Embryonic facial prominence (tissue), 1 donor: ENCODE results near the gene TOMM7.
"Not testable (repeated sequence)": the region's sequence is repeated elsewhere in the genome, so short reads cannot be mapped to it uniquely, and the experiment has no call there.

Experiments used
- DNase-seq: peaks from one replicate; pipeline ENCODE4 v3.0.0-alpha.2; 2016; ENCODE audit errors: extremely low spot score

Gene TOMM7

DNA sequence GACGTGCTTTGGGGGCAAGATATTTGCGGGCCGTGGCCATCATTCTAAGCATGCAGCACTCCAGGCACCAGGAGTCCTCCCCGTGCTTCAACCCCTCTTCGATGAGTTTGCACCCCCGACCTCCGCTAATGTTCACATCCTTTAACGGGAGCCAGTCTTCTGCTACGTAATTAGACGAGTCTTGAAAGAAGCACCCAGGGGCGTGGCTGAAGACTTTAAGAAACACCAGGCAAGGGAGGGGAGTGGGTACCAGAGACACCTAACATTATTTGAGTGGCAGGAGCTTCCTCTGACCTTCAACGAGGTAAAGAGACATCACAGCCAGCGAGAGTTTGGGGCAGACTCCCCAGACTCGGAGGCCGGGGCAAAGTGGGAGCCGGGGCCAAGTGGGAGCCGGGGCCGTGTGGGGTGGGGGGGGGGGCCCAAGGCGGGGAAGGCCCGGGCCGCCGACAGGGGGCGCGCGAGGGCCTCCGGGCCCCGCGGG is 31.1 kb upstream of the TOMM7 start:
- DNase-seq, result no peak

DNA sequence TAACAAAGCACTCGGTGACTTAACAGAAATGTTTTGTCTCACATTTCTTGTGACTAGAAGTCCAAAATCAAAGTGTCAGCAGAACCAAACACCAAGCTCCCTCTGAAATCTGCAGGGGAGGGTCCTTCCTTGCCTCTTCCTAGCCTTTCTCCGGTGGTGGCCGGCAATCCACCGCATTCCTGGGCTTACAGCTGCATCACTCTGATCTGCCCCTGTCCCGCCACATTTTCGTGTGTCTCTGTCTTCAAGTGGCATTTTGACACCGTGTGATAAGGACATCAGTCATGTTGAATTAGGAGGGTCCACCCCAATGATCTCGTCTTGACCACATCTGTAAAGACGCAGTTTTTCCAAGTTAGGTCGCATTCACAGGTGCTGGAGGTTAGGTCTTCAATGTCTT is 30.5 kb upstream of the TOMM7 start:
- DNase-seq, result no peak

DNA sequence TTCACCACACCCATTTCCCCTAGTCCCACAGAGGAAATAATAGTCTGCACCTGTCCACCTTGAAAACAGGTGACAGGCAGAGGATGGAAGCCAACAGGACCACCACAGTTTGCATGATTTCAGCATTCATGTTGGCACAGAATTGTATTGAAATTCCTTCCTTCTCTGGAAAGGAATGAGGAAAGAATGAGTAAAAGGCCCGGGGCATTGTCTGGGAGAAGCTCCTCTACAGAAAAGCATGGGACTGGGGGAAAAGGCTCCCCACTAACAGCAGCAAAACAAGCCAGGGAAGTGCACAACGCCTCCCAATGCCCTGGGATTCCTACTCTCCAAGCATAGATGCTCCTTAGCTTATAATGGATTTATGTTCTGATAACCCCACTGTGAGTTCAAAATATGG is 28.5 kb upstream of the TOMM7 start:
- no peak for DNase-seq

DNA sequence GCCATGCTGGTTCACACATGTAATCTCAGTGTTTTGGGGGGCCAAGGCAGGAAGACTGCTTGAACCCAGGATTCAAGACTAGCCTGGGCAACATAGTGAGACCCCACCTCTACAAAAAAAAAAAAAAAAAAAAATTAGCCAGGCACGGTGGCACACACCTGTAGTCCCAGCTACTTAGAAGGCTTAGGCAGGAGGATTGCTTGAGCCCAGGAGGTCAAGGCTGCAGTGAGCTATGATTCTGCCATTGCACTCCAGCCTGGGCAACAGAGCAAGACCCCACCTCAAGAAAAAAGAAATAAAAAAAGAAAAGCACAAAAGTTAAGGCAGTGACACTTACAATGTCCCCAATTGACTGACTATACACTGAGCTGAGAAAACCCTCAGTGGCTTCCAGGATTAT is 27.7 kb upstream of the TOMM7 start:
- DNase-seq, result not testable (repeated sequence)

DNA sequence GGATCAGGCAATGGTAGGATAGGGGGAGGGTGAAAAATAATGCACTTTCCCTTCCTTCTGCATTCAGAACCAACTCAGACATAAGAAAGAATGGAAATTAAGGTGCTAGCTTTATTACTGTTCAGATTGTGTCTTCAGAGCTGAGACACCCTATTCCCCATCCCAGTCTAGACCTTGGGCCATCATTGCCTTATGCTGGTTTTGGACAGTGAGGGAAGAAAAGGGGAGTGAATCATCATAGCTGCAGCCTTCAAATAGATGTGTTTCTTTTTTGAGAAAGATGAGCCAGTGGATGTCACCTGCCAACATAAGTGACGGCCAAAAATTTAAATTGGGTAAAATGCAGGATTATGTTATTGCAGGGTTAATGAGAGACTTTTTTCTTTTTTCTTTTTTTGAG is 27.0 kb upstream of the TOMM7 start:
- DNase-seq, result no peak

DNA sequence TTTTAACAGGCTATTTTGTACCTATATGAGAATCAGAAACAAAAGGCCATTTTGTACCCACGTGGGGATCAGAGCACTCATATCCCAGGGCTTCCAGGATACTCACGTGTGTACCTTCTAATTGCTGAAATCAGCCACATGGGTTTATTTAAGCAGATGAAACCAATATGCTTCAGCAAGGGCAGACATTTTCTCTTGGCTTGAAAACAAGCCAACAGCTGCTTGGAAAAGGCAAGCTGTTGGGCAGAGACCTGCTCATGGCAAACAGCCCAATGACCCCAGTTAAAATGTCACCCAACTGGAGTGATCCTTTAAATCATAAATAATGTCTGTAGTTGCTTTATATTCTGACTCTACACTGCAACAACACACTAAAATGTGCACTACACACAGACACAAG is 26.5 kb upstream of the TOMM7 start:
- DNase-seq, result no peak

DNA sequence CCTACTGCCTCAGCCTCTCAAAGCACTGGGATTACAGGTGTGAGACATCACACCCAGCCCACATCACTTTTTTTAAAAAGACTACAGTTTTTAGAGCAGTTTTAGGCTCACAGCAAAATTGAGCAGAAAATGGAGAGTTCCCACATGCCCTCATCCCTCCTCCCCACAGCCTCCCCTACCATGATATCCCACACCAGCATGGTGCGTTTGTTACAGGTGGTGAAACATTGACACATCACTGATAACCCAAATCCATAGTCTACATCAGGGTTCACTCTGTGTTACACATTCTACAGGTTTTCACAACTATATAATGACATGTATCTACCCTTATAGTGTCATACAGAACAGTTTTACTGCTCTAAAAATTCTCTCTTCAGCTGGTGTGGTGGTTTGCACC is 24.3 kb upstream of the TOMM7 start:
- DNase-seq, result no peak

DNA sequence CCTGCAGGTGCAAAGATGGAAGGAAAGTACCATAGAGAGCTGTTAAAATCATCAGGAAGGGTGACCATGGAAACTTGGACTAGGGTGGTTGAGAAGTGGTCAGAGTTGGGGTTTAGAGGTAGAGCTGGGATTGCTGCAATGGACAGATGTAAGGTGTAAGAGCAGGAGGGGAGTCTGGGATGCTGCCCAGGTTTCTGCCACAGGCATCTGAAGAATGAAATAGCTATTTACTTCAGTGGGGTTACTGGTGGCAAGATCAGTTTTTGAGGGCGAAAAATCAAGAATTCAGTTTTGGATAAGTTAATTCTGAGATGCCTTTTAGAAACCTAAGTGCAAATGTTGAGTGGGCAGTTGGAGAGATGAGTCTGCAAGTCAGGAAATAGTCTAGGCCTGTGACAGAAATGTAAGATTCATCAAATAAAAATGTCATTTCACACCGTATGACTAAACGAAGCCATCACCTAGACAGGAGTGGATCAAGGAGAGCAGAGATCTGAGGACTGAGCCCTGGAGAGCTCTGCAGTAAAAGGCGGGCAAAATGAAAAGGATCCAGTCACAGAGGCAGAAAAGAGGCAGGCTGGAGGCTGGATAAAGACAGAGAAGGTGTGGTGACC is 22.7 kb upstream of the TOMM7 start:
- no peak for DNase-seq

DNA sequence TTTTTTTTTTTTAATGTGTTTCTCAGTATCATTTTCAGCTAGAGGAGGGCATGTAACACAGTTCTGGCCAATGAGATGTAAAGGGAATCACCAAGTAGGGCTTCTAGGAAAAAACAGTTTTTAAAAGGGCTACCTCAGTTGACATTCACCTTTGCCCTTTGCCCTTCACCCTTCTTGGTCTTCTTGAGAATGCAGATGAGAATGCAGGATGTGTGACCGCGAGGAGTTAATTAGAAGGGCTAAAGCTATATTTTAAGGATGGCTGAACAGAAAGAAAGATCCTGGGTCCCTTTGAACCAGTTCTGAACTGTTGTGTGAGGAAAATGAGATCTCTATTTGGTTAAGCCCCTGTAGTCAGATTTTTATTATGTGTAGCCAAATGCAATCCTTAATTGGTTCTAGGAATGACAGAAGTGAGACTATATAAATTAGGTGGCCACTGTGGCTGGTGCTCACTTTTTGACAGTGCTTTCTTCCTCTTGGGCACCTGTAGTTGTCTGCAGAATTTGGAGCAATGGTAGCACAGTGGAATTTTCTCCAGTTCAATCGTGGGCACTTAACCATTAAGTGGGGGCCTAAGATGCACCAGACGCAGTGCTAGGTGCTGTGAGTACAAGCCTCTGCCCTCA is 21.1 kb upstream of the TOMM7 start:
- DNase-seq, result no peak

DNA sequence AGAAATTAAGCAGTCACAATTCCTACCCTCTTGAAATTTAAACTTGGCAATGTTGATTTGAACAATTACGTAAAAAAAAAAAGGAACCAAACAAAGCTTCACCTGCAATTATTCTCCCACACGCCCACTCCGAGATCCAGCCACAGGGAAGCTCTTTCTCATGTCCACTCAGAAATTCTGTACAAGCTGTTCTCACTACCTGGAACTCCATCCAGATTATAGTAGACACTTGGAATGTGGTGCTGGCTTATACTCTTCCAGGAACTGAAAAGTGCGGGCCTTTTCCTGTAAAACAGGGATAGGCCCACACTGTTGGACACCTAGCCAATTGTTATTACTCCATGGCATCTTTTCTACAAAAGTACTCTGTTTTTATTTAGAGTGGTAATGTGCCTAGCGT is 20.3 kb upstream of the TOMM7 start:
- DNase-seq, result no peak

DNA sequence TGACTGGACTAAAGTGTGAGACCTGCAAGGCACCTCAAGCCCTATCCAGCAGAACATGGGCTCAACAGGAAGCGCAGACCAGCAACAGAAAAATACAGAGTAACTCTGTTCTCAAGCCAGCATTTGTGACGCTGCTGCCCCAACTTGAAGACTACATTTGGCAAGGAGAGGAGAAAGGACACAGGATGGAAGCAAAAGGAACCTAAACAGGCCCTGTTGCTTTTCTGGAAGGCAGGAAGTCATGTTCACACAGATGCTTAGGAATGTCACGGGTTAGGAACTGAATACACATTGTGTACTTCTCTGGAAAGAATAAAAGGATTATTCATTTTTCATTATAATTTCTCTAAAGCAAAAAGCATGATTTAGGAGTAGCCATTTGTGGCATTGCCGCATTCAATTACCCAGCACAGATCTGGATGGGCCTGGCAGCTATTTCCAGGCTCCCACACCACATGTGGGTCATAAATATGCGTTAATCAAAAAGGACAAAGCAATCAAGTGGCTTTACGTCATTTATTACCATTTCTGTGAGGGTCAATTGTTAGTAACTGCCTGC is 19.8 kb upstream of the TOMM7 start:
- peak; percentile 21 for DNase-seq

DNA sequence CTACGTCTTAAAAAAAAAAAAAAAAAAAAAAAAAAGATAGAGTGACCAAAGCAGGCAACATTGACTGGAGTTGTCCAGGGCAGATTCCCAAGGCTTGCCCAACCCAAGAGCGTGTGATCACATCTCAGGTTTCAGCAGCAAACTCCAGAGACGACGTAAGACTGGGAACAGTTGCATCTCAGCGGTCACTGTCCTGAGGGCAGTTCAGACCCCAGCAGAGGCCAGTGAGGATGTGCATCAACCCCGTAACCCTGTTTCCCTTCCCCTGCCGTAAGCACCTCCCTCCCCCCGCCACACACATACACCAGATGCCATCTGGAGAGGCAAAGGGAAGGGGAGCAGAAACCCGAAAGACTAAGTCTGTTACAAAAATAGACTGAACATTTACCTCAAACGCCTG is 19.3 kb upstream of the TOMM7 start:
- no peak for DNase-seq

DNA sequence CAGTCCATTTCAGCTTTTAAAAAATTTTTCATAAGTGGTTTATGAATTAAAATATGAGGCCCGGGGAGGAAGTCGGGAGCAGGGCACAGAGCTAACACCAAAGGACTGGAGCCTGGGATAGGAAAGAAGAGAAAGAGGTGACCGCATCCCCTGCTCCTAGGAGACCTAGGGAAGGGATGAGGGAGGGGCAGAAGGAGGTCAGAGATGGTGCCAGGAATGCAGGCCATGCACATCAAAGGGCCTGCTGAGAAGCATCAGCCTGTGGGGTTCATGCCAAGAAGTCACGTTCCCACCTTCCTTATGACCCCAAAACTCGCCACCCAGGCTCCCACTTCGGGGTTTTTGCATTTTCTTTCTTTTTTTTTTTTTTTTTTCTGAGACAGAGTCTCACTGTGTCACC is 14.7 kb upstream of the TOMM7 start:
- no peak for DNase-seq

DNA sequence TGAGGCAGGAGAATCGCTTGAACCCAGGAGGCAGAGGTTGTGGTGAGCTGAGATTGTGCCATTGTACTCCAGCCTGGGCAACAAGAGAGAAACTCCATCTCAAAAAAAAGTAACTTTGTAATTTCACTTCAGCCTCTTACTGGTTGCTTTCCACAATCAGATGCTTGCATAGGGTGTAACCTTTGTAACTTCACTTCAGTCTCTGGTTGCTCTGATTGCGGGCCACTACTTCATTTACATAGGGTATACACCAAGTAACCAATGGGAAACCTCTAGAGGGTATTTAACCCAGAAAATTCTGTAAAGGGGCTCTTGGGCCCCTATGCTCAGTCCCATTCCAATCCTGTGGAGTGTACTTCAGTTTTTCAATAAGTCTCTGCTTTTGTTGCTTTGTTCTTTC is 13.9 kb upstream of the TOMM7 start:
- DNase-seq, result not testable (repeated sequence)

DNA sequence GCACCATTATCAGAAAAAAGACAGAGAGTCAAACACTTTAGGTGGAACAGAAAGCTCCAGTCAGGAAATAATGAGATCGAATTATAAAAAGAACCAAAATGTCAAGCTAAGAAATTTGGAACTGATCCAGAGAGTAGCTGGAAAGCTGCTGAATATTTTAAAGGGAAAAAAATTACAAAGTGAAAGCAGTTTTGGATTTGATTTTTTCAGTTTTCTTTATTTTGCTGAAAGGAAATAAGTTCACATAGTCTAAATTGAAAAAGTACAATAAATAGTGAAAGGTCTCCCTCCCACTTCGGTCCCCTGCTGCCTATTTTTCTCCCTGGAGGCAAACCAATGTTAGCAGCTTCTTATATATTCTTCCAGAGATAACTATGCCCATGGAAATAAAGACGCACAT is 11.3 kb upstream of the TOMM7 start:
- DNase-seq, result no peak

DNA sequence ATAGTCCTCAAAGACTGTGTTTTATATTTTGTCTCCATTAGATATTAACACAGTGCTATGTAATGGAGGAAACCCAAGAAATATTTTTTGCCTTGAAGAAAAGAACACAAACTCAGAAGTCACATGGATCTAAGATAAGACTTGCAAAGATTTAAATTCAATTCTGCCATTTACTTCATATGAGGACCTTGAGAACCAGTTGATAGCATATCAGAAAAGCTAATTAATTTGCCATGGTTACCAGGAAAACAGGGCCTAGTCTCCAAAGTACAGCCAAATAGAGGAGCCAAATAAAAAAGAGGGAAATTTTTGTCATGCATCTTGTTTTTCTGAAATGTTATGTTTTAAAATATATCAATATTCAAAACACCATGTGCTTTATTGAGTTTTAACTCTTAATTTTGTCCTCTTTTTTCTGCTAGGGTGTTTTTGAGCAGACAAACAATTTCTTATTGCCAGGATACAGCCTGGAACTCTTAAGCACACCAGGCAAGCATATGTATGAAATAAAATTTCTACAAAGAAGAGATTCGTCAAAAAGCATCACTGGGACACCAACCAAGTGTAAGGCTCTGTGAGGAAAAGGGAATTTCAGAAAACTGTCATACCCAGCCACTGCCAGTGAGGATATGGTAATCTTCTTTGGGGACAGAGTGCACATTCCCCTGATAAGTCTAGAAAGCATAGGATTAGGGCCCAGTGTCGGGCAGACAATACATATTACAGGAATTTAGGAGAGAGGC is 10.6 kb upstream of the TOMM7 start:
- no peak for DNase-seq

DNA sequence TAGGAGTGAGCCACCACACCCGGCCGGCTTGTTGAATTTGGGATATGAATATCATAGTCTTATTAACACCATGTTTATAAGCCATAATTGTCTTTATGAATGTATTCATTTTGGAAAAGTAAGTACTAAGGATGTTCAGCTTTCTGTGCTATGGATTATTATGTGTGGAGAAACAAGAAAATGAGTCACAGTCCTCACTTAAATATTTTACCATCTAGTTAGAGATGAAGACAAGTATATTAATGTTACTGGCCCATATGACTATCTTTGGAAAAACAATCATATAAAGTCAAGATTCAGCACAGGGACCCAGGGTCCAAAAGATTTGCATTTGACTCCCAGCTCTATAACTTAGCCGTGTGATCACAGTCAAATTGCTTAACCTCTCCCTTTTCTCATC is 9.8 kb upstream of the TOMM7 start:
- no peak for DNase-seq

DNA sequence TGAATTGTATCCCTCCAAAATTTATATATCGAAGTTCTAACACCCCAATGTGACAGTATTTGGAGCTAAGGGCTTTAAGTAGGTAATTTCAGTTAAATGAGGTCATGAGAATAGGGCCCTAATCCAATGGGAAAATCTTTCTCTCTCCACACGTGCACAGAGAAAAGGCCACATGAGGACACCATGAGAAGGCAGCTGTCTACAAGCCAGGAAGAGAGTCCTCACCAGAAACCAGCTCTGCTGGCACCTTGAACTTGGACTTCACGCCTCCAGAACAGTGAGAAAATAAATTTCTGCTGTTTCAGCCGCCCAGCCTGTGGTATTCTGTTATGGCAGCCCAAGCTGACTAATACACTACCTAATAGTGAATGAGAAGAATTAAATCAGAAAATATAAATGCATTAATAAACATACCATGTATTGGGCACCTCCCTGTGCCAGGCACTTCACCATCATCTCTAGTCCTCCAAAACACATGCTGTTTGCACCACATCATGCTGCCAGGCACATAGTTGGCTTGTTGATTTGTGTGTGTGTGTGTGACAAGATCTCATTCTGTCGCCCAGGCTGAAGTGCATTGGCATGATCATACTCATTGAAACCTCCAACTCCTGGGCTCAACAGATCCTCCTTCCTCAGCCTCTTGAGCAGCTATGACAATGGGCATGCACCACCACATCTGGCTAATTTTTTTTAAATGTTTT is 9.1 kb upstream of the TOMM7 start:
- no peak for DNase-seq

DNA sequence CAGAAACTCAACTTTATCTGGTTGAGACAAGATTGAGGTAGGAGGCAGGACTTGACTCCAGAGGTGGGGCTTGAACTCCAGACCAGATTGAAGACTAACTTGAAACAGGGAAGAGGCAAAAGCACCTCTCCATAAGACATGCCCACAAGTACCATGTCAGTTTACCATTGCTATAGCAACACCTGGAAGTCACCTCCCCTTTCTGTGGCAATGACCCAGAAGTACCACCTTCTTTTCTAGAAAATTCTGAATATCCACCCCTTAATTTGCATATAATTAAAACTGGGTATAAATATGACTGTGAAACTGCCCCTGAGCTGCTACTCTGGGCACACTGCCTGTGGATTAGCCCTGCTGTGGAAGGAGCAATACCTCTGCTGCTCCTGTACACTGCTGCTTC is 4.9 kb upstream of the TOMM7 start:
- no peak for DNase-seq

DNA sequence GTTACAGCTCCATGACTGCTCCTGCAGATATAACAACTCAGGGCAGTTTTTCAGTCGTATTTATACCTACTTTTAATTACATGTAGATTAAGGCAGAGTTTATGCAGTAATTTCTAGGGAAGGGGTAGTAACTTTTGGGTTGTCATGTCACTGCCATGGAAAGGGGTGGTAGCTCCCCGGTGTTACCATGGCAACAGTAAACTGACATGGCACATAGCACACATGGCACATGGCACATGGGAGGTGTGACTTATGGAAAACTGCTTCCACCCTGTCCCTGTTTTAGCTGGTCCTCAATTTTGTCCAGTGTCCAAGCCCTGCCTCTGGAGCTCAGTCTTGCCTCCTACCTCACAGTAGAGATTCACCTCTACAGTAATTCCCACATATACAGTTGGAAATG is 3.9 kb upstream of the TOMM7 start:
- no peak for DNase-seq

DNA sequence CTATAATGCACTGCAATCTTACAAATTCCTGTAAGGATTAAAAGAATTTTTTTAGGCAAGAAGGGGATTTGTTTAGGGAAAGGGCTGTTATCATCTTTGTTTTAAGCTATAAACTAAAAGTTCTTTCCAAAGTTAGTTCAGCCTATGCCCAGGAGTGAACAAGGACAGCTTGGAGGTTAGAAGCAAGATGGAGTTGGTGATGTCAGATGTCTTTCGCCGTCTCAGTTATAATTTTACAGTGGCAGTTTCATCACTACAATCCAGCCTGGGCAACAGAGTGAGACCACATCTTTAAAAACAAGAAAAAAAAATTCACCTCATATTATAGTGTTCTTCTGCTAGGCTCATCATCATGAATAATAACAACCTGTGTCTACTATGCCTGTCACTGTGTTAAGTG is 2.1 kb upstream of the TOMM7 start:
- no peak for DNase-seq

DNA sequence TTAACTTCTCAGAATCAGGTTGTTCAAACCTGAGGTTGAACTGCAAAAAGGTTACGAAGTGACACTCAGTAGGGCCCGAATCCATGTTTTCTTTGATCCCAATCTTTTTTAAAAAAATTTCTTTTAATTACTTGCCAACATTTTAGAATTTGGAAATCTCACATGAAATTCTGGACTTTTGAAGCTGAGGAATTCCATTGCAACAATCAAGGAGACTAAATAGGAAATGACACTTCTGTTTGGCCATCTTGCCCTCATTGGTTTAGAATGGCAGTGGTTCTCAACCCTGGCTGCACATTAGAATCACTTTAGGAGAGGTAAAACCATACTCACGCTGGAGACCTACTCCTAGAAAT is 471 bp upstream of the TOMM7 start:
- DNase-seq, result no peak
